Measurements from ENCODE around the gene KIAA0753.

KIAA0753 gene

DNA sequence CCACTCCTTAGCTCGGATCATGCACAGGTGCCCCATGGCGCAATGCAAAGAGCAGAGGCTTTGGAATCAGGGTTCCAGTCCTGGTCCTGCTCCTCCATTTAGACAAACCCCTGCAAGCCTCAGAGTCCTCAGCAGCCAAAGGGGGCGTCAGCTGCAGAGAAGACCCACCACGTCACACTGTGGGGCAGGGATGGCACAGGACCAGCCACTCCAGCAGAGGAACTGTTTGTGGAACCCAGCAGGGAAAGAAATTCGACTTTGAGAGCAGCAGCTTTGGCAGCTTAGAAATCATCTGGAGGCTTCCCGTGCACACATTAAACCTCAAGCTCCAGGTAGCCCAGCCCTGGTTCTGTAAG is 36.3 kb upstream of the KIAA0753 start:
- H3F3A ChIP-seq (ENCODE audit: insufficient read depth, low read length), result no peaks in the 10 kb centered on the region
- H3K9me2 ChIP-seq (ENCODE audit: low read depth, low read length), result no peaks in the 10 kb centered on the region
- no peak overlapping the region for H2AFZ ChIP-seq (ENCODE audit: low read length)
- H3K9me3 ChIP-seq (ENCODE audit: low read length), result no peaks in the 10 kb centered on the region
- H3K27ac ChIP-seq (ENCODE audit: low read depth, low read length, poor library complexity, severe bottlenecking), result no peak overlapping the region
- no peaks in the 10 kb centered on the region for H3K27me3 ChIP-seq (ENCODE audit: insufficient read depth, low read length)
- no peak for TF ChIP-seq EZH2 (IDR thresholded peaks at IDR 0.05; ENCODE audit: borderline replicate concordance, low read length)
- TF ChIP-seq, protein P1, sequence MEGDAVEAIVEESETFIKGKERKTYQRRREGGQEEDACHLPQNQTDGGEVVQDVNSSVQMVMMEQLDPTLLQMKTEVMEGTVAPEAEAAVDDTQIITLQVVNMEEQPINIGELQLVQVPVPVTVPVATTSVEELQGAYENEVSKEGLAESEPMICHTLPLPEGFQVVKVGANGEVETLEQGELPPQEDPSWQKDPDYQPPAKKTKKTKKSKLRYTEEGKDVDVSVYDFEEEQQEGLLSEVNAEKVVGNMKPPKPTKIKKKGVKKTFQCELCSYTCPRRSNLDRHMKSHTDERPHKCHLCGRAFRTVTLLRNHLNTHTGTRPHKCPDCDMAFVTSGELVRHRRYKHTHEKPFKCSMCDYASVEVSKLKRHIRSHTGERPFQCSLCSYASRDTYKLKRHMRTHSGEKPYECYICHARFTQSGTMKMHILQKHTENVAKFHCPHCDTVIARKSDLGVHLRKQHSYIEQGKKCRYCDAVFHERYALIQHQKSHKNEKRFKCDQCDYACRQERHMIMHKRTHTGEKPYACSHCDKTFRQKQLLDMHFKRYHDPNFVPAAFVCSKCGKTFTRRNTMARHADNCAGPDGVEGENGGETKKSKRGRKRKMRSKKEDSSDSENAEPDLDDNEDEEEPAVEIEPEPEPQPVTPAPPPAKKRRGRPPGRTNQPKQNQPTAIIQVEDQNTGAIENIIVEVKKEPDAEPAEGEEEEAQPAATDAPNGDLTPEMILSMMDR (IDR thresholded peaks at IDR 0.05; ENCODE audit: low read length), result no peak
- H3K4me1 ChIP-seq (ENCODE audit: insufficient read depth, low read length, severe bottlenecking), result no peaks in the 10 kb centered on the region
- H3K4me3 ChIP-seq (ENCODE audit: low read depth, low read length, poor library complexity, severe bottlenecking), result no peak overlapping the region
- H3K4me2 ChIP-seq (ENCODE audit: low read length), result no peak overlapping the region
- no peak overlapping the region for H3K9ac ChIP-seq (ENCODE audit: low read length)
- H3K36me3 ChIP-seq (ENCODE audit: insufficient read depth, low read length), result no peaks in the 10 kb centered on the region
- H3K79me2 ChIP-seq (ENCODE audit: insufficient read depth, low read length), result no peaks in the 10 kb centered on the region
- H4K20me1 ChIP-seq (ENCODE audit: insufficient read depth, low read length), result no peaks in the 10 kb centered on the region

- H3K79me2 ChIP-seq (ENCODE audit: insufficient read depth, low read length), result no peaks in the 10 kb centered on the region
- H4K20me1 ChIP-seq (ENCODE audit: insufficient read depth, low read length), result no peaks in the 10 kb centered on the region
- H3K4me2 ChIP-seq (ENCODE audit: low read length), result no peak overlapping the region
- H3K27ac ChIP-seq (ENCODE audit: low read depth, low read length, poor library complexity, severe bottlenecking), result no peak overlapping the region
- no peaks in the 10 kb centered on the region for H3K9me3 ChIP-seq (ENCODE audit: low read length)
- H3K4me1 ChIP-seq (ENCODE audit: insufficient read depth, low read length, severe bottlenecking), result no peaks in the 10 kb centered on the region
- H3K4me3 ChIP-seq (ENCODE audit: low read depth, low read length, poor library complexity, severe bottlenecking), result no peak overlapping the region
- H3K36me3 ChIP-seq (ENCODE audit: insufficient read depth, low read length), result no peaks in the 10 kb centered on the region
- no peak overlapping the region for H3K9ac ChIP-seq (ENCODE audit: low read length)
- no peaks in the 10 kb centered on the region for H3K9me2 ChIP-seq (ENCODE audit: low read depth, low read length)
- TF ChIP-seq, protein P1 (IDR thresholded peaks at IDR 0.05; ENCODE audit: low read length), result no peak
- no peak for TF ChIP-seq EZH2 (IDR thresholded peaks at IDR 0.05; ENCODE audit: borderline replicate concordance, low read length)
- no peak overlapping the region for H2AFZ ChIP-seq (ENCODE audit: low read length)
- H3K27me3 ChIP-seq (ENCODE audit: insufficient read depth, low read length), result no peaks in the 10 kb centered on the region
- no peaks in the 10 kb centered on the region for H3F3A ChIP-seq (ENCODE audit: insufficient read depth, low read length)
These were observed 34.8 kb upstream of the KIAA0753 start for GRCh38 chr17:6675201-6675825.

DNA sequence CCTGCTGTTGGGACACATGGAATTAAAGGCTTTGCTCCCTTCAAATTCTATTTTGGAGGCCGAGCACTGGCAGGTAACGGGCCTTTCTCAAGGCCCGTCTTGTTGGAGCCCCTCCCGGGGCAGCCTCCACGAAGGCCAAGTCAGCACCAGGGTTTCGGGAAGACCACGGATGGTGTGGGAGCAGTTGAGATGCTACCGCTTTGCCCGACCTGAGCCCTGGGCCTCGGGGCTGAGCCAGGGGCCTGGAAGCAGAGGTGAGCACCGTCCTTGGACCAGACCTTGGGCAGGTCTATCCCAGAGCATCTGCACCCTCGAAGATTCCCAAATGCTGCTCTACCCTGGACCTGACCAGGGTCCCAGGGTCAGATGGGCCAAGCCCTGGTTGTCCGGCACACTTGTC is 34.1 kb upstream of the KIAA0753 start:
- TF ChIP-seq, protein P1 (IDR thresholded peaks at IDR 0.05; ENCODE audit: low read length), result no peak
- no peak for TF ChIP-seq EZH2 (IDR thresholded peaks at IDR 0.05; ENCODE audit: borderline replicate concordance, low read length)
- Histone ChIP-seq H3K79me2 (ENCODE audit: insufficient read depth, low read length) (no peaks in the 10 kb centered on the region), H3K36me3 (ENCODE audit: insufficient read depth, low read length) (no peaks in the 10 kb centered on the region), H3K4me1 (ENCODE audit: insufficient read depth, low read length, severe bottlenecking) (no peaks in the 10 kb centered on the region), H3K9ac (ENCODE audit: low read length) (no peak overlapping the region), H3F3A (ENCODE audit: insufficient read depth, low read length) (no peaks in the 10 kb centered on the region), H3K4me3 (ENCODE audit: low read depth, low read length, poor library complexity, severe bottlenecking) (no peak overlapping the region), H2AFZ (ENCODE audit: low read length) (no peak overlapping the region), H3K4me2 (ENCODE audit: low read length) (no peak overlapping the region), H3K9me2 (ENCODE audit: low read depth, low read length) (no peaks in the 10 kb centered on the region), H3K27me3 (ENCODE audit: insufficient read depth, low read length) (no peaks in the 10 kb centered on the region), H3K9me3 (ENCODE audit: low read length) (no peaks in the 10 kb centered on the region), H3K27ac (ENCODE audit: low read depth, low read length, poor library complexity, severe bottlenecking) (no peak overlapping the region), H4K20me1 (ENCODE audit: insufficient read depth, low read length) (no peaks in the 10 kb centered on the region)
